Hepatocyte (in vitro differentiated cells): Measurements from ENCODE around the gene P2RY1.

Source experiments
- CTCF ChIP-seq: fragments of 200-600 bp; sonication (generic); IDR thresholded peaks from 2 replicates; pipeline ENCODE4 v1.5.1; 2016; ENCODE audit warnings: antibody characterized with exemption, mild to moderate bottlenecking; ENCODE audit not compliant: poor library complexity
- EZH2 ChIP-seq: fragments of 200-600 bp; sonication (generic); IDR thresholded peaks from 2 replicates; pipeline ENCODE4 v1.6.1; 2016; ENCODE audit warnings: antibody characterized with exemption, mild to moderate bottlenecking, borderline replicate concordance
- EZH2phosphoT487 ChIP-seq: fragments of 200-600 bp; sonication (generic); IDR thresholded peaks from one replicate; pipeline ENCODE4 v1.6.1; 2018; ENCODE audit warnings: antibody characterized with exemption, mild to moderate bottlenecking, low read depth, moderate library complexity; ENCODE audit not compliant: unreplicated experiment, severe bottlenecking

GRCh38 chr3:152786977-152787681 is 47.8 kb upstream of the P2RY1 start:
- TF ChIP-seq EZH2 (no peak), CTCF (no peak), EZH2phosphoT487 (no peak)
